Parathyroid adenoma (tissue), 2 donors: ENCODE results near the gene STXBP6.

Experiments
- H2AFZ ChIP-seq: fragments of 300-600 bp; sonication (generic); one replicate; pipeline ENCODE4 v1.7.0; 2017; ENCODE audit warnings: antibody characterized with exemption, mild to moderate bottlenecking
- H3K27ac ChIP-seq: fragments of 300-600 bp; sonication (generic); one replicate; pipeline ENCODE4 v1.7.0; 2017
- H3K27me3 ChIP-seq: fragments of 300-600 bp; sonication (generic); one replicate; pipeline ENCODE4 v1.7.0; 2017; ENCODE audit warnings: low read length; ENCODE audit not compliant: control insufficient read depth, insufficient read depth
- H3K36me3 ChIP-seq: fragments of 300-600 bp; sonication (generic); one replicate; pipeline ENCODE4 v1.7.0; 2017; ENCODE audit warnings: low read length; ENCODE audit not compliant: control insufficient read depth, insufficient read depth
- H3K4me1 ChIP-seq: fragments of 300-600 bp; sonication (generic); one replicate; pipeline ENCODE4 v1.7.0; 2017; ENCODE audit warnings: control low read depth
- H3K4me2 ChIP-seq: fragments of 300-600 bp; sonication (generic); one replicate; pipeline ENCODE4 v1.7.0; 2017; ENCODE audit warnings: low read length
- H3K4me3 ChIP-seq: fragments of 300-600 bp; sonication (generic); one replicate; pipeline ENCODE4 v1.7.0; 2017; ENCODE audit warnings: low read depth, low read length
- H3K79me2 ChIP-seq: fragments of 300-600 bp; sonication (generic); one replicate; pipeline ENCODE4 v1.7.0; 2017; ENCODE audit warnings: control low read depth
- H3K9ac ChIP-seq: fragments of 300-600 bp; sonication (generic); one replicate; pipeline ENCODE4 v1.7.0; 2017; ENCODE audit warnings: mild to moderate bottlenecking
- H3K9me3 ChIP-seq: fragments of 300-600 bp; sonication (generic); one replicate; pipeline ENCODE4 v1.7.0; 2017; ENCODE audit warnings: low read length; ENCODE audit not compliant: control insufficient read depth
- TF ChIP-seq, protein P1 (sequence below): fragments of 300-600 bp; sonication (generic); IDR thresholded peaks from one replicate; pipeline ENCODE4 v1.7.0; 2017; ENCODE audit warnings: antibody characterized with exemption, mild to moderate bottlenecking
- donor health status: primary hyperparathyroidism.

The STXBP6 gene

GRCh38 chr14:24992624-24993360 lies 57.2 kb downstream of the STXBP6 start:
- Histone ChIP-seq H3K9me3 (no peaks in the 10 kb centered on the region), H3K27me3 (no peaks in the 10 kb centered on the region), H3K4me1 (no peaks in the 10 kb centered on the region), H3K4me3 (no peak overlapping the region), H3K27ac (no peak overlapping the region), H2AFZ (no peak overlapping the region), H3K4me2 (no peak overlapping the region), H3K9ac (no peak overlapping the region), H3K36me3 (no peaks in the 10 kb centered on the region), H3K79me2 (no peaks in the 10 kb centered on the region)
- TF ChIP-seq, protein P1, sequence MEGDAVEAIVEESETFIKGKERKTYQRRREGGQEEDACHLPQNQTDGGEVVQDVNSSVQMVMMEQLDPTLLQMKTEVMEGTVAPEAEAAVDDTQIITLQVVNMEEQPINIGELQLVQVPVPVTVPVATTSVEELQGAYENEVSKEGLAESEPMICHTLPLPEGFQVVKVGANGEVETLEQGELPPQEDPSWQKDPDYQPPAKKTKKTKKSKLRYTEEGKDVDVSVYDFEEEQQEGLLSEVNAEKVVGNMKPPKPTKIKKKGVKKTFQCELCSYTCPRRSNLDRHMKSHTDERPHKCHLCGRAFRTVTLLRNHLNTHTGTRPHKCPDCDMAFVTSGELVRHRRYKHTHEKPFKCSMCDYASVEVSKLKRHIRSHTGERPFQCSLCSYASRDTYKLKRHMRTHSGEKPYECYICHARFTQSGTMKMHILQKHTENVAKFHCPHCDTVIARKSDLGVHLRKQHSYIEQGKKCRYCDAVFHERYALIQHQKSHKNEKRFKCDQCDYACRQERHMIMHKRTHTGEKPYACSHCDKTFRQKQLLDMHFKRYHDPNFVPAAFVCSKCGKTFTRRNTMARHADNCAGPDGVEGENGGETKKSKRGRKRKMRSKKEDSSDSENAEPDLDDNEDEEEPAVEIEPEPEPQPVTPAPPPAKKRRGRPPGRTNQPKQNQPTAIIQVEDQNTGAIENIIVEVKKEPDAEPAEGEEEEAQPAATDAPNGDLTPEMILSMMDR = no peak

DNA sequence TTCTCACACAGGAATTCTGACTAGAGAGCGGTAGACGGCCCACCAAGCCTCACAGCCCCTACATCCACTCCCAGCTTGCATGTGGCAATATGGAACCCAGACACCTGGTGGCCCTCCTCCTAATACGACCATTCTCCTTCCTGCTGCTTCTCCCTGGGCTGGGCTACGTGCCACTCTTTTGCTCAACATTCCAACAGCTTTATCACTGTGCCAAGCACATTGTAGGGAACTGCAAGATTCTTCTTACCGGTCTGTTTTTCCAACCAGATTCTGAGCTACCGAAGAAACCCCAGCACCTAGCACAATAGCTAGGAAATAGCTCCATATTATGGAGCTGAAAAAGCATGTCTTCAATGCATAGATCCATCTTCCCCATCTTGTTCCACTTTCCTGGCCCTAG lies 58.1 kb downstream of the STXBP6 start:
- Histone ChIP-seq H3K9me3 (no peaks in the 10 kb centered on the region), H3K27me3 (no peaks in the 10 kb centered on the region), H3K9ac (no peak overlapping the region), H3K27ac (no peak overlapping the region), H3K79me2 (no peaks in the 10 kb centered on the region), H2AFZ (no peak overlapping the region), H3K4me2 (no peak overlapping the region), H3K4me3 (no peak overlapping the region), H3K4me1 (no peaks in the 10 kb centered on the region), H3K36me3 (no peaks in the 10 kb centered on the region)
- TF ChIP-seq, protein P1 = no peak

DNA sequence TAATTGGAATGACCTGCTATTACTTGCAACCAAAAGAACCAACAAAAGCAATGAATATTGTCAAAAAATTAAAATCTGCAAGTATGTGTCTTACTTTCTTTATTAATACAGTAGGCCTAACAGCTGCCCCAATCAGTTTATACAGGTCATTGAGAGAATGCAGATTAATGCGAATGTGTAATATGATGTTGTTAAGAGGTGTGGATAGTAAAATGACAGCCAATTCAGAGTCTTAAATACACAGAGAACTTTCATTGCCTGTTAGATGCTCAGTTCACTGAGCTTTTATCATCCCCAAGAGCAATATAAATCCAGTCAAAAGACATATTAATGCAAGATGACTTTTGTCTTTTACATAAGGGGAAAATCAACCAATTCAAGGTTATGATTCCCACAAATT lies 58.7 kb downstream of the STXBP6 start:
- Histone ChIP-seq H3K4me2 (no peak overlapping the region), H3K27ac (no peak overlapping the region), H3K27me3 (no peaks in the 10 kb centered on the region), H3K9me3 (no peaks in the 10 kb centered on the region), H3K4me3 (no peak overlapping the region), H3K79me2 (no peaks in the 10 kb centered on the region), H3K36me3 (no peaks in the 10 kb centered on the region), H3K9ac (no peak overlapping the region), H3K4me1 (peaks cover under 1% of the 10 kb centered on the region), H2AFZ (no peak overlapping the region)
- TF ChIP-seq, protein P1 = no peak

GRCh38 chr14:24990773-24991172 lies 59.2 kb downstream of the STXBP6 start:
- Histone ChIP-seq H3K36me3 (no peaks in the 10 kb centered on the region), H3K9ac (no peak overlapping the region), H3K4me2 (no peak overlapping the region), H3K79me2 (no peaks in the 10 kb centered on the region), H3K9me3 (no peaks in the 10 kb centered on the region), H2AFZ (no peak overlapping the region), H3K4me3 (no peak overlapping the region), H3K27me3 (no peaks in the 10 kb centered on the region), H3K4me1 (peaks cover 5% of the 10 kb centered on the region), H3K27ac (no peak overlapping the region)
- TF ChIP-seq, protein P1 = no peak

GRCh38 chr14:24990050-24990449 lies 59.9 kb downstream of the STXBP6 start:
- TF ChIP-seq, protein P1 = no peak
- no peak overlapping the region for H3K4me3 ChIP-seq
- H3K9ac ChIP-seq = no peak overlapping the region
- H3K9me3 ChIP-seq = no peaks in the 10 kb centered on the region
- no peak overlapping the region for H3K4me2 ChIP-seq
- no peaks in the 10 kb centered on the region for H3K79me2 ChIP-seq
- no peaks in the 10 kb centered on the region for H3K36me3 ChIP-seq
- H3K4me1 ChIP-seq = peaks cover 12% of the 10 kb centered on the region
- no peak overlapping the region for H3K27ac ChIP-seq
- H3K27me3 ChIP-seq = no peaks in the 10 kb centered on the region
- H2AFZ ChIP-seq = no peak overlapping the region
